Measurements from ENCODE around the gene RNASEH2A.

DNA sequence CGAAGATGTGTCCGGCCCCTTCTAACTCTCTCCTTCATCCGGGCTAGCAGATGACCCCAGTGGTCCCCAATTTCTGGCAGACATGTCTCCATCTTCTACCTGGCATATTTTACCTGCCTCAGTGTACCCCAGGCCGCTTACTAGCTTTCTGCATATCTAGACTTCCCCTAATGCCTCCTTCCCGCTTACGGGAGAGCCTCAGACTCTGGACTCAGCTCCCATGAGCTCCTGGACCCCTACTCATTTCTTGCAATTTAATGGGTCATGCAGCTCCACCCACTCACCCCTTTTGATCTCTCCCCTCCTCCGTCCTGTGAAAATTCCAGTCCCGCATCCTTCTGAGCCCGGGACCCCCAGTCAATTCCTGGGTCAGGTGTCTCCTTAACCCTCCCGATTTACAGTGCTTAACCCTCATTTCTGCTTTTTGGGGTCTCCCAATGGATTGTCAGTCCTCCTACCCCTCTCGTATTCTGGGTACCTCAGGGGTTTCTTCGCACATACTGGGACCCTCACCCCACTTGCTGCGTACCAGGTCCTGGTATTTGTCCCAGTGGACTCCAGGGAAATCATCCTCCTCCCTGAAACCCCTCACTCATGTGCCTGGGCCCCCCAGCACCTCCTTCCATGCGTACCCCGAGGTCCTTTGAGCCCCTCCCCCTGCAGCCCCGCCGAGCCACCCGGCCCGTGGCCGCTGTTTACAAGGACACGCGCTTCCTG, 15.6 kb upstream of the RNASEH2A start:
- no peak for TF ChIP-seq POLR2A (IDR thresholded peaks at IDR 0.05)
- TF ChIP-seq POLR2AphosphoS5 (IDR thresholded peaks at IDR 0.05; ENCODE audit: insufficient read depth in 1 of 2, low read depth in 1 of 2): no peak
- TF ChIP-seq, protein P1, sequence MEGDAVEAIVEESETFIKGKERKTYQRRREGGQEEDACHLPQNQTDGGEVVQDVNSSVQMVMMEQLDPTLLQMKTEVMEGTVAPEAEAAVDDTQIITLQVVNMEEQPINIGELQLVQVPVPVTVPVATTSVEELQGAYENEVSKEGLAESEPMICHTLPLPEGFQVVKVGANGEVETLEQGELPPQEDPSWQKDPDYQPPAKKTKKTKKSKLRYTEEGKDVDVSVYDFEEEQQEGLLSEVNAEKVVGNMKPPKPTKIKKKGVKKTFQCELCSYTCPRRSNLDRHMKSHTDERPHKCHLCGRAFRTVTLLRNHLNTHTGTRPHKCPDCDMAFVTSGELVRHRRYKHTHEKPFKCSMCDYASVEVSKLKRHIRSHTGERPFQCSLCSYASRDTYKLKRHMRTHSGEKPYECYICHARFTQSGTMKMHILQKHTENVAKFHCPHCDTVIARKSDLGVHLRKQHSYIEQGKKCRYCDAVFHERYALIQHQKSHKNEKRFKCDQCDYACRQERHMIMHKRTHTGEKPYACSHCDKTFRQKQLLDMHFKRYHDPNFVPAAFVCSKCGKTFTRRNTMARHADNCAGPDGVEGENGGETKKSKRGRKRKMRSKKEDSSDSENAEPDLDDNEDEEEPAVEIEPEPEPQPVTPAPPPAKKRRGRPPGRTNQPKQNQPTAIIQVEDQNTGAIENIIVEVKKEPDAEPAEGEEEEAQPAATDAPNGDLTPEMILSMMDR (IDR thresholded peaks at IDR 0.05): no peak
